IMR-90 (cell line): ENCODE data around the gene PREP. TPM values are rescaled to one million over a fixed set of nuclear protein-coding genes. Genes with fewer than 3 reads are reported as not detected.

Source experiments
- ATAC-seq: fragments of 200-7000 bp; cut with Tn5 transposase; 2 replicates; pipeline ENCODE4 v1.9.1; 2020; ENCODE audit warnings: low read depth, mild to moderate bottlenecking, moderate library complexity
- BruUV-seq: library from RNA; stranded (reverse); fragments of 400-500 nt; replicated peaks from 2 replicates; lab custom pipeline; 2021; lab: Mats Ljungman, UMichigan
- CTCF ChIA-PET: fragments of 300-600 bp; formaldehyde crosslinking; extraction: SDS; loops from one replicate; lab custom pipeline; 2021; ENCODE audit warnings: antibody characterized with exemption; lab: Yijun Ruan, JAX
- POLR2A ChIA-PET: fragments of 300-600 bp; sonication (Branson Sonifier 250); formaldehyde crosslinking; loops from one replicate; lab custom pipeline; 2022; ENCODE audit warnings: antibody characterized with exemption; ENCODE audit not compliant: unreplicated experiment; lab: Charles Lee
- DNase-seq: peaks from one replicate; pipeline ENCODE4 v3.0.0; 2013
- H2AFZ ChIP-seq: replicated peaks from 2 replicates; pipeline ENCODE3; 2013; ENCODE audit warnings: low read length, mild to moderate bottlenecking; ENCODE audit not compliant: poor library complexity
- H2AK5ac ChIP-seq: 2 replicates; pipeline ENCODE4 v1.6.1; 2013; ENCODE audit warnings: low read depth, low read length, inconsistent platforms
- H2AK9ac ChIP-seq: replicated peaks from 2 replicates; pipeline ENCODE3; 2013; ENCODE audit warnings: mild to moderate bottlenecking, low read depth, low read length, moderate library complexity; ENCODE audit not compliant: poor library complexity
- H2BK120ac ChIP-seq: 2 replicates; pipeline ENCODE4 v1.6.1; 2013; ENCODE audit warnings: low read depth, low read length, inconsistent platforms
- H2BK15ac ChIP-seq: 3 replicates; pipeline ENCODE4 v1.6.1; 2013; ENCODE audit warnings: low read depth, low read length, inconsistent platforms
- H2BK20ac ChIP-seq: 2 replicates; pipeline ENCODE4 v1.6.1; 2013; ENCODE audit warnings: low read depth, mild to moderate bottlenecking, inconsistent platforms, low read length, moderate library complexity
- H2BK5ac ChIP-seq: 2 replicates; pipeline ENCODE4 v1.6.1; 2013; ENCODE audit warnings: mild to moderate bottlenecking, low read depth, low read length, inconsistent platforms; ENCODE audit not compliant: poor library complexity, severe bottlenecking
- H3K14ac ChIP-seq: replicated peaks from 2 replicates; pipeline ENCODE4 v1.6.1; 2013; ENCODE audit warnings: low read depth, low read length, inconsistent platforms
- H3K18ac ChIP-seq: 2 replicates; pipeline ENCODE4 v1.6.1; 2013; ENCODE audit warnings: low read depth, low read length, control low read depth
- H3K23ac ChIP-seq: 2 replicates; pipeline ENCODE4 v1.6.1; 2013; ENCODE audit warnings: low read depth, low read length, inconsistent platforms
- H3K27ac ChIP-seq: 2 replicates; pipeline ENCODE4 v1.5.1; 2013; ENCODE audit warnings: mild to moderate bottlenecking, control low read depth, low read length; ENCODE audit not compliant: insufficient read depth
- H3K27me3 ChIP-seq: 2 replicates; pipeline ENCODE4 v1.6.1; 2013; ENCODE audit warnings: low read length; ENCODE audit not compliant: control insufficient read depth, insufficient read depth
- H3K36me3 ChIP-seq: 2 replicates; pipeline ENCODE4 v1.6.1; 2013; ENCODE audit warnings: low read length, mixed read lengths; ENCODE audit not compliant: control insufficient read depth, insufficient read depth
- H3K4ac ChIP-seq: 2 replicates; pipeline ENCODE4 v1.6.1; 2013; ENCODE audit warnings: low read depth, low read length, inconsistent platforms
- H3K4me1 ChIP-seq: 2 replicates; pipeline ENCODE4 v1.6.1; 2013; ENCODE audit warnings: low read length, mixed read lengths; ENCODE audit not compliant: control insufficient read depth, insufficient read depth
- H3K4me2 ChIP-seq: 2 replicates; pipeline ENCODE4 v1.6.1; 2013; ENCODE audit warnings: low read depth, mild to moderate bottlenecking, control low read depth, low read length, moderate library complexity
- H3K4me3 ChIP-seq: 2 replicates; pipeline ENCODE4 v1.5.1; 2013; ENCODE audit warnings: low read depth, mild to moderate bottlenecking, control low read depth, low read length, moderate library complexity; ENCODE audit not compliant: insufficient read depth
- H3K56ac ChIP-seq: 2 replicates; pipeline ENCODE4 v1.6.1; 2013; ENCODE audit warnings: low read length, inconsistent platforms; ENCODE audit not compliant: insufficient read depth; ENCODE audit errors: extremely low read depth
- H3K79me1 ChIP-seq, 2 experiments: 2 replicates each; pipeline ENCODE4 v1.6.1; 2013; ENCODE audit warnings: low read length in 2 of 2, inconsistent platforms in 1 of 2, low read depth in 1 of 2
- H3K9ac ChIP-seq: 2 replicates; pipeline ENCODE4 v1.6.1; 2013; ENCODE audit warnings: low read depth, low read length, control low read depth
- H3K9me1 ChIP-seq: 2 replicates; pipeline ENCODE4 v1.6.1; 2013; ENCODE audit warnings: low read length, inconsistent platforms; ENCODE audit not compliant: insufficient read depth
- H3K9me3 ChIP-seq: 2 replicates; pipeline ENCODE4 v1.6.1; 2013; ENCODE audit warnings: low read length; ENCODE audit not compliant: control insufficient read depth, insufficient read depth
- H4K20me1 ChIP-seq: 2 replicates; pipeline ENCODE4 v1.6.1; 2013; ENCODE audit warnings: low read length, inconsistent platforms; ENCODE audit not compliant: insufficient read depth
- H4K5ac ChIP-seq: 2 replicates; pipeline ENCODE4 v1.6.1; 2013; ENCODE audit warnings: mild to moderate bottlenecking, low read depth, low read length, control low read depth
- H4K8ac ChIP-seq, 2 experiments: 2 replicates each; pipeline ENCODE4 v1.6.1; 2013; ENCODE audit warnings: low read depth in 2 of 2, low read length in 2 of 2, control low read depth in 1 of 2, inconsistent platforms in 1 of 2
- H4K91ac ChIP-seq: 2 replicates; pipeline ENCODE4 v1.6.1; 2013; ENCODE audit warnings: low read depth, low read length, inconsistent platforms; ENCODE audit not compliant: insufficient read depth
- BHLHE40 ChIP-seq: fragments of 150-350 bp; IDR thresholded peaks from 2 replicates; pipeline ENCODE4 v1.6.1; 2016; ENCODE audit warnings: mild to moderate bottlenecking, low read depth, low read length
- CEBPB ChIP-seq: IDR thresholded peaks from 2 replicates; pipeline ENCODE4 v1.6.1; 2012; ENCODE audit warnings: low read depth, low read length, improper control_type of control experiment
- CHD1 ChIP-seq: IDR thresholded peaks from 2 replicates; pipeline ENCODE4 v1.6.1; 2012; ENCODE audit warnings: low read depth, low read length, improper control_type of control experiment
- CTCF ChIP-seq: conservative IDR thresholded peaks from 2 replicates; pipeline ENCODE4 v1.5.1; 2012; ENCODE audit warnings: mild to moderate bottlenecking, low read depth, low read length, improper control_type of control experiment
- ELK1 ChIP-seq: fragments of 150-350 bp; IDR thresholded peaks from 2 replicates; pipeline ENCODE4 v1.6.1; 2016; ENCODE audit warnings: low read depth, mild to moderate bottlenecking, low read length, moderate library complexity, borderline replicate concordance
- FOS ChIP-seq: fragments of 150-350 bp; IDR thresholded peaks from 2 replicates; pipeline ENCODE4 v1.6.1; 2016; ENCODE audit warnings: low read depth, low read length
- MAFK ChIP-seq: IDR thresholded peaks from 2 replicates; pipeline ENCODE4 v1.6.1; 2012; ENCODE audit warnings: low read depth, low read length, improper control_type of control experiment
- MAZ ChIP-seq: IDR thresholded peaks from 2 replicates; pipeline ENCODE4 v1.6.1; 2012; ENCODE audit warnings: low read depth, mild to moderate bottlenecking, low read length, improper control_type of control experiment, moderate library complexity, borderline replicate concordance
- MXI1 ChIP-seq: IDR thresholded peaks from 2 replicates; pipeline ENCODE4 v1.6.1; 2012; ENCODE audit warnings: low read depth, mild to moderate bottlenecking, low read length, moderate library complexity, borderline replicate concordance
- NFE2L2 ChIP-seq: fragments of 150-350 bp; IDR thresholded peaks from 2 replicates; pipeline ENCODE4 v1.6.1; 2016; ENCODE audit warnings: low read depth, mild to moderate bottlenecking, low read length
- POLR2A ChIP-seq: IDR thresholded peaks from 2 replicates; pipeline ENCODE4 v1.6.1; 2012; ENCODE audit warnings: mild to moderate bottlenecking, low read depth, low read length
- RAD21 ChIP-seq: IDR thresholded peaks from 2 replicates; pipeline ENCODE4 v1.6.1; 2012; ENCODE audit warnings: low read length, improper control_type of control experiment
- RCOR1 ChIP-seq: IDR thresholded peaks from 2 replicates; pipeline ENCODE4 v1.6.1; 2012; ENCODE audit warnings: mild to moderate bottlenecking, low read length, improper control_type of control experiment; ENCODE audit not compliant: insufficient replicate concordance
- RFX5 ChIP-seq: IDR thresholded peaks from 2 replicates; pipeline ENCODE4 v1.8.0; 2012; ENCODE audit warnings: low read depth, mild to moderate bottlenecking, low read length, moderate library complexity
- SMC3 ChIP-seq: fragments of 150-350 bp; IDR thresholded peaks from 2 replicates; pipeline ENCODE4 v1.6.1; 2016; ENCODE audit warnings: low read depth, mild to moderate bottlenecking, antibody characterized with exemption, low read length, moderate library complexity
- USF2 ChIP-seq: fragments of 150-350 bp; IDR thresholded peaks from 2 replicates; pipeline ENCODE4 v1.6.1; 2017; ENCODE audit warnings: mild to moderate bottlenecking, antibody characterized with exemption, low read length, low read depth
- WGBS, 2 experiments: methylation state at CpG; one replicate each; pipeline versions ENCODE4 v1.1.5 to v1.1.7; 2013; ENCODE audit warnings: missing lambda C conversion rate in 2 of 2; ENCODE audit not compliant: insufficient read length in 1 of 2; ENCODE audit errors: extremely low coverage in 2 of 2; 5-methylcytosine and 5-hydroxymethylcytosine counted together
- dilution Hi-C: fragments of 300-500 bp; cut with HindIII; formaldehyde crosslinking; loops from one replicate; pipeline ENCODE4 v1.14.3; 2018; ENCODE audit warnings: low sequenced_read_pairs; ENCODE audit not compliant: unreplicated experiment
- in situ Hi-C: fragments of 300-500 bp; cut with MboI; formaldehyde crosslinking; loops from 3 replicates; pipeline ENCODE4 v1.14.3; 2019; ENCODE audit warnings: low sequenced_read_pairs, inconsistent platforms, mixed read lengths
- intact Hi-C: fragments of 100-400 bp; cut with micrococcal nuclease; formaldehyde crosslinking; loops from 2 replicates; pipeline ENCODE4 v1.10.0; 2022
- polyA plus RNA-seq, 3 experiments: library from polyadenylated mRNA; depleted of rRNA; stranded (reverse); fragments of >200 nt; gene quantifications; 2 replicates each; pipeline ENCODE4 v1.2.3, GENCODE V29; 2012; ENCODE audit warnings: low replicate concordance in 1 of 3
- total RNA-seq: library from RNA; depleted of rRNA; stranded (reverse); fragments of >200 nt; gene quantifications from 2 replicates; pipeline ENCODE4 v1.2.3, GENCODE V29; 2012

The PREP gene
- total and polyA plus RNA-seq, 2 of the 4 experiments (the other 2 are of a cell fraction): 21.0 to 25.7 TPM

- TF ChIP-seq USF2 (no peak), RAD21 (no peak), SMC3 (no peak), NFE2L2 (no peak), POLR2A (no peak), CHD1 (no peak), RFX5 (no peak), BHLHE40 (no peak), MXI1 (no peak), RCOR1 (no peak), FOS (no peak), MAZ (no peak), ELK1 (no peak), CTCF (no peak), CEBPB (no peak), MAFK (no peak)
- Histone ChIP-seq H3K9me1 (no peaks in the 10 kb centered on the region), H2BK20ac (no peak overlapping the region), H4K20me1 (no peaks in the 10 kb centered on the region), H3K14ac (no peak overlapping the region), H2BK15ac (no peak overlapping the region), H3K9me3 (no peaks in the 10 kb centered on the region), H2BK5ac (no peak overlapping the region), H2BK120ac (no peak overlapping the region), H3K9ac (no peak overlapping the region), H3K4me2 (no peak overlapping the region), H2AFZ (no peak overlapping the region), H3K27ac (no peak overlapping the region), H4K8ac (no peak overlapping the region), H3K4ac (no peak overlapping the region), H3K23ac (no peak overlapping the region), H3K4me1 (no peaks in the 10 kb centered on the region), H2AK9ac (no peak overlapping the region), H3K56ac (no peak overlapping the region), H3K4me3 (no peak overlapping the region), H4K5ac (no peak overlapping the region), H3K79me1 (no peaks in the 10 kb centered on the region; a peak in 1 of 4 replicates), H2AK5ac (no peak overlapping the region), H4K91ac (no peak overlapping the region), H3K36me3 (peaks cover 5% of the 10 kb centered on the region), H3K18ac (no peak overlapping the region), H3K27me3 (no peaks in the 10 kb centered on the region)
- no peak for ATAC-seq
- ChIA-PET CTCF (no interaction called here), POLR2A (no interaction called here)
- WGBS, 2 experiments: 73% methylated on average over 1 of the region's 3 CpGs; no CpG with 5 or more reads in 1 of the 2 experiments
- no TSS peak for BruUV-seq
- intact Hi-C loops: no loop called here
- dilution Hi-C loops: no loop called here
- in situ Hi-C loops: no loop called here
- DNase-seq: no peak
These were observed 91.9 kb downstream of the PREP start for GRCh38 chr6:105310947-105311346.
